H9 (cell line): ENCODE results near the gene YIPF2. TPM values are rescaled to one million over a fixed set of nuclear protein-coding genes. Genes with fewer than 3 reads are reported as not detected.

Experiments
- DNase-seq: peaks from one replicate; pipeline ENCODE4 v3.0.0-alpha.2; 2017
- H2AFZ ChIP-seq: one replicate; pipeline ENCODE4 v1.6.1; 2013; ENCODE audit warnings: mild to moderate bottlenecking, low read length, control low read depth, moderate library complexity
- H2AK5ac ChIP-seq: 2 replicates; pipeline ENCODE4 v1.6.1; 2013; ENCODE audit warnings: low read length, control low read depth, mixed read lengths; ENCODE audit not compliant: insufficient read length
- H2BK120ac ChIP-seq: one replicate; pipeline ENCODE4 v1.6.1; 2013; ENCODE audit warnings: low read depth, mild to moderate bottlenecking, low read length, control low read depth, inconsistent platforms; ENCODE audit not compliant: poor library complexity, severe bottlenecking
- H2BK12ac ChIP-seq: 2 replicates; pipeline ENCODE4 v1.6.1; 2013; ENCODE audit warnings: low read length, control low read depth, mixed read lengths, low read depth; ENCODE audit not compliant: insufficient read length
- H2BK15ac ChIP-seq: 2 replicates; pipeline ENCODE4 v1.6.1; 2013; ENCODE audit warnings: low read depth, low read length, control low read depth
- H2BK20ac ChIP-seq: one replicate; pipeline ENCODE4 v1.6.1; 2013; ENCODE audit warnings: low read depth, mild to moderate bottlenecking, low read length, control low read depth, inconsistent platforms; ENCODE audit not compliant: poor library complexity, severe bottlenecking
- H2BK5ac ChIP-seq: 2 replicates; pipeline ENCODE4 v1.6.1; 2013; ENCODE audit warnings: low read length, control low read depth, mixed read lengths; ENCODE audit not compliant: insufficient read length
- H3K14ac ChIP-seq: 2 replicates; pipeline ENCODE4 v1.6.1; 2013; ENCODE audit warnings: low read length, control low read depth; ENCODE audit not compliant: insufficient read depth
- H3K18ac ChIP-seq: 2 replicates; pipeline ENCODE4 v1.6.1; 2013; ENCODE audit warnings: low read depth, mild to moderate bottlenecking, mixed read lengths, low read length, control low read depth; ENCODE audit not compliant: insufficient read length
- H3K23ac ChIP-seq: 2 replicates; pipeline ENCODE4 v1.6.1; 2013; ENCODE audit warnings: low read length, control low read depth, mixed read lengths, low read depth; ENCODE audit not compliant: insufficient read length
- H3K23me2 ChIP-seq: 2 replicates; pipeline ENCODE4 v1.6.1; 2013; ENCODE audit warnings: low read depth, mild to moderate bottlenecking, mixed read lengths, low read length, control low read depth; ENCODE audit not compliant: insufficient read length, poor library complexity, severe bottlenecking
- H3K27ac ChIP-seq: 2 replicates; pipeline ENCODE4 v1.5.1; 2013; ENCODE audit warnings: low read length, control low read depth, mixed read lengths, low read depth; ENCODE audit not compliant: insufficient read length
- H3K27me3 ChIP-seq: 2 replicates; pipeline ENCODE4 v1.6.1; 2013; ENCODE audit warnings: low read length, control low read depth, inconsistent platforms; ENCODE audit not compliant: insufficient read depth
- H3K4ac ChIP-seq: 2 replicates; pipeline ENCODE4 v1.6.1; 2013; ENCODE audit warnings: low read depth, mild to moderate bottlenecking, control low read depth, inconsistent platforms, low read length, moderate library complexity
- H3K4me1 ChIP-seq: 2 replicates; pipeline ENCODE4 v1.6.1; 2013; ENCODE audit warnings: low read length, control low read depth, inconsistent platforms; ENCODE audit not compliant: insufficient read depth
- H3K4me2 ChIP-seq: 2 replicates; pipeline ENCODE4 v1.6.1; 2013; ENCODE audit warnings: low read length, control low read depth, mixed read lengths; ENCODE audit not compliant: insufficient read length, insufficient read depth
- H3K56ac ChIP-seq: 2 replicates; pipeline ENCODE4 v1.6.1; 2013; ENCODE audit warnings: low read depth, mild to moderate bottlenecking, mixed read lengths, low read length, control low read depth; ENCODE audit not compliant: insufficient read length
- H3K79me1 ChIP-seq: 2 replicates; pipeline ENCODE4 v1.6.1; 2013; ENCODE audit warnings: low read depth, mild to moderate bottlenecking, moderate library complexity, low read length, control low read depth, inconsistent platforms; ENCODE audit not compliant: insufficient read depth, poor library complexity, severe bottlenecking
- H3K79me2 ChIP-seq: 2 replicates; pipeline ENCODE4 v1.6.1; 2013; ENCODE audit warnings: low read length, control low read depth, inconsistent platforms; ENCODE audit not compliant: insufficient read depth
- H3K9ac ChIP-seq: 2 replicates; pipeline ENCODE4 v1.6.1; 2013; ENCODE audit warnings: low read length, control low read depth, mixed read lengths; ENCODE audit not compliant: insufficient read length; ENCODE audit errors: extremely low read depth
- H3K9me3 ChIP-seq: one replicate; pipeline ENCODE4 v1.6.1; 2013; ENCODE audit warnings: low read depth, low read length, inconsistent platforms; ENCODE audit not compliant: control insufficient read depth
- H3T11ph ChIP-seq: one replicate; pipeline ENCODE4 v1.6.1; 2013; ENCODE audit warnings: mild to moderate bottlenecking, low read length, control low read depth, inconsistent platforms
- H4K20me1 ChIP-seq: one replicate; pipeline ENCODE4 v1.6.1; 2013; ENCODE audit not compliant: control insufficient read depth, insufficient read length, insufficient read depth
- H4K5ac ChIP-seq: 2 replicates; pipeline ENCODE4 v1.6.1; 2013; ENCODE audit warnings: low read depth, mild to moderate bottlenecking, mixed read lengths, low read length, control low read depth; ENCODE audit not compliant: insufficient read length
- H4K8ac ChIP-seq: replicated peaks from 2 replicates; pipeline ENCODE4 v1.6.1; 2013; ENCODE audit warnings: low read length, control low read depth, mixed read lengths, low read depth; ENCODE audit not compliant: insufficient read length
- H4K91ac ChIP-seq: 2 replicates; pipeline ENCODE4 v1.6.1; 2013; ENCODE audit warnings: low read depth, mild to moderate bottlenecking, moderate library complexity, mixed read lengths, low read length, control low read depth; ENCODE audit not compliant: insufficient read length
- H3K27ac Mint-ChIP-seq, 3 experiments: 2 replicates in 2 of 3; 3 replicates in 1 of 3; pipeline ENCODE4 v1.8.0; 2020 to 2021; ENCODE audit warnings: mixed read lengths in 3 of 3, mild to moderate bottlenecking in 1 of 3, moderate library complexity in 1 of 3
- H3K27me3 Mint-ChIP-seq: 2 replicates; pipeline ENCODE4 v1.8.0; 2021; ENCODE audit warnings: low read depth, mild to moderate bottlenecking, moderate library complexity, mixed read lengths
- H3K36me3 Mint-ChIP-seq, 3 experiments: 2 replicates in 2 of 3; 3 replicates in 1 of 3; pipeline ENCODE4 v1.8.0; 2020 to 2021; ENCODE audit warnings: low read depth in 3 of 3, mixed read lengths in 3 of 3; ENCODE audit not compliant: insufficient read depth in 1 of 3
- H3K4me1 Mint-ChIP-seq, 2 experiments: 2 replicates each; pipeline ENCODE4 v1.8.0; 2020; ENCODE audit warnings: mixed read lengths in 2 of 2
- H3K4me3 Mint-ChIP-seq, 2 experiments: 2 replicates in 1 of 2; 3 replicates in 1 of 2; pipeline ENCODE4 v1.8.0; 2020 to 2021; ENCODE audit warnings: mild to moderate bottlenecking in 2 of 2, mixed read lengths in 2 of 2, moderate library complexity in 1 of 2
- H3K9me3 Mint-ChIP-seq, 2 experiments: 2 replicates in 1 of 2; 3 replicates in 1 of 2; pipeline ENCODE4 v1.8.0; 2020; ENCODE audit warnings: mild to moderate bottlenecking in 2 of 2, mixed read lengths in 2 of 2, moderate library complexity in 1 of 2
- WGBS: extraction: QIAGEN DNeasy Blood & Tissue Kit; methylation state at CpG from one replicate; pipeline ENCODE4 v1.1.7; 2013; ENCODE audit warnings: missing lambda C conversion rate, low lambda C conversion rate, mixed read lengths; ENCODE audit not compliant: insufficient read length; ENCODE audit errors: extremely low coverage; 5-methylcytosine and 5-hydroxymethylcytosine counted together
- total RNA-seq: library from RNA; stranded (reverse); gene quantifications from 2 replicates; pipeline ENCODE4 v1.2.1, GENCODE V29; 2021
- TF ChIP-seq, protein P1 (sequence below): fragments of 200-600 bp; sonication (generic); conservative IDR thresholded peaks from 3 replicates; pipeline ENCODE4 v1.8.0; 2021; ENCODE audit warnings: antibody characterized with exemption, mild to moderate bottlenecking

Gene YIPF2
- total RNA-seq, 1 experiment from 2014 or later, result 58.2 TPM

DNA sequence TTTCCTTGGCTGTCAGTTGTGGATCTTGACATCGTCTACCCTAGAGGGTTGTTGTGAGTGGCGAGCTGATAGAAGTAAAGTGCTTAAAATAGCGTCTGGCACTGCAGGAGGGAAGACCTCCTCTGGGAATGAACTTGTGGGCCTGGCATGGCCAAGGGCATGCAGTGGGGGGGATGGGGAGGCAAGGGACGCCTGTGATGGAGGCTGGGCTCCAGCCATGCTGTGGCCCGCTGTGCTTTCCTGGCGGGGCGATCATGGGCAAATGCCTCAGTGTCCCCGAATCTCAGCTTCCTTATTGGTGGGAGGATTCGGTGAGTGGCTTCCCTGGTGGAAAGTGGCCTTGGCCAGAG, 46.4 kb downstream of the YIPF2 start:
- Histone ChIP-seq H3K9ac (no peak overlapping the region), H2BK12ac (no peak overlapping the region), H2AK5ac (no peak overlapping the region), H4K20me1 (peaks cover 3% of the 10 kb centered on the region), H4K91ac (no peak overlapping the region), H3K9me3 (no peaks in the 10 kb centered on the region), H3K27me3 (no peaks in the 10 kb centered on the region), H3K79me2 (peaks cover 26% of the 10 kb centered on the region; the same call in 1 of the 2 replicates), H3K56ac (no peak overlapping the region), H4K8ac (no peak overlapping the region), H3K23ac (no peak overlapping the region), H3K4ac (no peak overlapping the region), H3K4me2 (peak overlapping the region; percentile 32), H2BK5ac (no peak overlapping the region), H2BK20ac (no peak overlapping the region), H3K79me1 (peaks cover 2% of the 10 kb centered on the region), H3K4me1 (peaks cover 16% of the 10 kb centered on the region; the same call in 1 of the 2 replicates), H3K23me2 (no peaks in the 10 kb centered on the region), H3K18ac (no peak overlapping the region), H4K5ac (no peak overlapping the region), H2AFZ (no peak overlapping the region), H2BK15ac (no peak overlapping the region), H3K27ac (no peak overlapping the region), H2BK120ac (no peak overlapping the region), H3K14ac (no peak overlapping the region; the same call in 1 of the 2 replicates), H3T11ph (no peak overlapping the region)
- TF ChIP-seq, protein P1, sequence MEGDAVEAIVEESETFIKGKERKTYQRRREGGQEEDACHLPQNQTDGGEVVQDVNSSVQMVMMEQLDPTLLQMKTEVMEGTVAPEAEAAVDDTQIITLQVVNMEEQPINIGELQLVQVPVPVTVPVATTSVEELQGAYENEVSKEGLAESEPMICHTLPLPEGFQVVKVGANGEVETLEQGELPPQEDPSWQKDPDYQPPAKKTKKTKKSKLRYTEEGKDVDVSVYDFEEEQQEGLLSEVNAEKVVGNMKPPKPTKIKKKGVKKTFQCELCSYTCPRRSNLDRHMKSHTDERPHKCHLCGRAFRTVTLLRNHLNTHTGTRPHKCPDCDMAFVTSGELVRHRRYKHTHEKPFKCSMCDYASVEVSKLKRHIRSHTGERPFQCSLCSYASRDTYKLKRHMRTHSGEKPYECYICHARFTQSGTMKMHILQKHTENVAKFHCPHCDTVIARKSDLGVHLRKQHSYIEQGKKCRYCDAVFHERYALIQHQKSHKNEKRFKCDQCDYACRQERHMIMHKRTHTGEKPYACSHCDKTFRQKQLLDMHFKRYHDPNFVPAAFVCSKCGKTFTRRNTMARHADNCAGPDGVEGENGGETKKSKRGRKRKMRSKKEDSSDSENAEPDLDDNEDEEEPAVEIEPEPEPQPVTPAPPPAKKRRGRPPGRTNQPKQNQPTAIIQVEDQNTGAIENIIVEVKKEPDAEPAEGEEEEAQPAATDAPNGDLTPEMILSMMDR, result no peak
- peaks cover 3 to 11% (median 5%) of the 10 kb centered on the region in 3 experiments; a peak in 4 of 7 replicates for H3K36me3 Mint-ChIP-seq
- WGBS, result no CpG with 5 or more reads among the region's 9 CpGs
- no peaks in the 10 kb centered on the region for H3K27me3 Mint-ChIP-seq
- peak overlapping the region in 1 of 2 experiments; percentile 36; a peak in 1 of 5 replicates for H3K4me3 Mint-ChIP-seq
- peaks cover 54 to 70% of the 10 kb centered on the region in 2 experiments for H3K4me1 Mint-ChIP-seq
- DNase-seq, result no peak
- no peaks in the 10 kb centered on the region for H3K9me3 Mint-ChIP-seq
- peak overlapping the region; percentile 88 to 97 (median 94); a peak in 4 of 7 replicates for H3K27ac Mint-ChIP-seq
